MV-4-11 (cell line): Measurements from ENCODE around the gene ATN1.

Experiments
- DNase-seq: peaks from one replicate; lab custom pipeline; 2025; lab: John Stamatoyannopoulos, UW

Gene ATN1

GRCh38 chr12:6975297-6976032 lies 47.7 kb downstream of the ATN1 start:
- no peak for DNase-seq

- no peak for DNase-seq
Observed at GRCh38 chr12:6977653-6978052, 49.9 kb downstream of the ATN1 start.

DNA sequence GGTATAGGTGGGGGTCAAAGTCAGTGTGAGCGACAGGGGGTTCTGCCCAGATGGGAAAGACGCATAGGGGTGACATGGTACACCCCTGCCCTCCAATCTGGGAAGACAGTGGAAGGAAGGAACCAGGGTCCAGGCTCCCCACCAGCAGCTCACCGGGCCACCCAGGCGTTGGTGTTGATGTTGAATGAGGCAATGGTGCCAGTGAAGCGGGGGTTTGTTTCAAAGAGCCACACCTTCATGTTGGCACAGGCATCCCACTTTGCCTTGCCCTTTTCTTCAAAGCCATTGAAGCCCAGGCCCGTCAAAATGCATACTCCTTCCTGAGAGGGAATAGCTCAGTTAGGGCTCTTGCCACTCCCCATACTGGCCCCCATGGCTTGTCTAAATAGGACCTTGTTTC lies 50.4 kb downstream of the ATN1 start:
- DNase-seq: no peak

- no peak for DNase-seq
Observed at GRCh38 chr12:6978611-6979011, 50.9 kb downstream of the ATN1 start.

- DNase-seq: no peak
Observed at GRCh38 chr12:6979021-6979420, 51.3 kb downstream of the ATN1 start.

DNA sequence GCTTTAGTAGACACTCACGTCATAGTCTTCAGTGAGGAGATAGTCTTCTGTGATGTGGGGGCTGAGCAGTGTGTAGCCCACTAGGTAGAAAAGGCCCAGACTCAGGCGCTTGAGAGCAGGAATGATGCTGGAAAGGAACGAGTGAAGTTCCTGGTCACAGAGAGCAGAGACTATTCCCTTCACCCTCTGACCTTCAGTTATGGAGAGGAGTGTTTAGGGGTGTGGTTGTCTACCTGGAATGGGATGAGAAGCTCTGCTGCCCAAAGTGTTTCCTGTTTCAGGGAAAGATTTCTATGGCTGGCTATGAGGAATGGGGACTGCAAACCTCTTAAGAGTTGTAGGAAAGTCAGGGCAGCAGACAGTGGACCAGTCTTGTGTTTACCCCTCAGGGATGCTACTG lies 51.7 kb downstream of the ATN1 start:
- DNase-seq: no peak

DNA sequence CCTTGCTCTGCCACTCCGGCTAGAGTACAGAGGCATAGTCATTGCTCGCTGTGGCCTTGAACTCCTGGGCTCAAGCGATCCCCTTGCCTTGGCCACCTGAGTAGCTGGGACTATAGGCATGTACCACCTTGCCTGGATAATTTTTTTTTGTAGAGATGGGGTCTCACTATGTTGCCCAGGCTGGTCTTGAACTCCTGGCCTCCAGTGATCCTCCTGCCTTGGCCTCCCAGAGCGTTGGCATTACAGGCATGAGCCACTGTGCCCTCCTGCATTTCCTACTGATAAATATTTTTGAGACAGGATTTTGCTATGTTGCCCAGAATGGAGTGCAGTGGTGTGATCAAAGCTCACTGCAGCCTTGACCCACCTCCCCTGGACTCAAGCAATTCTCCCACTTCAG lies 52.3 kb downstream of the ATN1 start:
- DNase-seq: no peak

DNA sequence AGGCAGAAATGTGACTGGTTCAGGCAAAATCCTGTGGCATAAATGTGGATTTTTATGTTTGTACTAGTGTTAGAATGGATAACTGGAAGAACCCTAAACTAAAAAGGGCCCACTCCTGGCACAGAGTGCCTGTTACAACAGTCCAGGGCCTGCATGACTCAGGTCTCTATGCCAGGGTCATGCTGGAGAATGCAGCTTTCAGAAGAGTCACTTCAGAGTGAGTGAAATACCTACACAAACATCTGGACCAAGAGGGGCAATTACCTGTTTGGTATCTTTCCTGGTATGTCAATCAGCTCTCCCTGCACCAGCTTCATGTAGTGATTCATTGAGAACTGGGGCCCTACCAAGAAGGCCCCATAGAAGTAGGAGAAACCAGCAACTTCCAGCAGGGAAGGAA lies 53.0 kb downstream of the ATN1 start:
- no peak for DNase-seq

DNA sequence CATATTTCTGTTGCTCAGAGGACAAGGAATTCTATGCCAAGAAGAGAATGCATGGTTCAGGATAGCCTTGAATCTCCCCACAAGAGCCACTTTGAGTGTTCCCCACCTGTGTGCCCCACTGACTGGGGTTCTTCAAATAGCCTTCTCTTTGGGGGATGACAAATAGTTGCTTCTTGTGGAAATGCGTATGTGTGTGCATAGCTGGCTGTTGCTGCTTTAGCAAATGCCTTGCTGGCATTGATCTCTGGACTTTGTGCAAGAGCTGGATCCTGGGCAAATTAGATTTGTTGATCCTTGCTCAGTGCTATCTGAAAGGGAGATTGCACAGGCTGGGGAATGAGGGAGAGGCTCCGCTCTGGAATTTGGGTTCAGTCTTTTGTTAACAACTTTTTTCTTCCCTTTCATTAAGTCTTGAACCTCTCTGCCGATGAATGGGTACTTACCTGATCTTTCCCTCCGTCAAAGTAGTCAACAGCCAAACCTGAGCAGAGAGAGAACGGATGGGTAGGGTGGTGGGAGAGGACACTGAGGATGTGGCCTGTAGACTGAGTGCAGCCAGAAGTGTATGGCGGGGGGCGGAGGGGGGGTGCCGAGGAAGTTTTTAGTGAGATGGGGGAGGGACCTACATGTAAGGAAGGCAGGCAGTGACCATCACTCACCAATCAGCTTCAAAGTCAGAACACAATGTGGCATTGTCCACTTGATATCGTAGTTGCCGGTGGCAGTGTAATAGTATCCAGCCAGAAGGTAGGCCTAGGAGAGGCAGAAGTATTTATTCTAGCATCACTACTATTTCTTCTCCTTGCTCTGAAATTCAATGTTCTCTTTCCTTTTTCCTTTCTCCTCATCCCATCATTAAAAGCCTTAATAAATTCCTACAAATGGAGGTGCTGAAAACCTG lies 53.6 kb downstream of the ATN1 start:
- no peak for DNase-seq

DNA sequence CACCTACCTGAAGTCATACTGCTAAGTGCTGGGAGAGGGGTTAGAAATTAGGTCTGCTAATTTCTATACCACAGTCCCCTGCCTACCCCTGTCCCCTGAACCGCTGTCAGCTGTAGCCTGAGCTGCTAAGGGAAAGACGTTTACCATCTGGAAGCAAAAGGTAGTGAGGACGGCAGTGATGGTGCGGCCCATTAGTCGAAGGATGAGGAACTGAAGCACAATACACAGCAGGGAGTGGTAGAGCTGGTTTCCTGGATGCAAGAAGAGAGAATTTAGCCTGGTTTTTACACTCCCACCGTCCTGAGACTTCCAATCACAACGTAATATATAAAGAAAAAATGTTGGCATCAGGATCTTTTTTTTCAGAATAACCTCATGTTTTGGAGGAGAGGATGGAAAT lies 54.8 kb downstream of the ATN1 start:
- no peak for DNase-seq

GRCh38 chr12:6987956-6988553 lies 60.3 kb downstream of the ATN1 start:
- DNase-seq: no peak
